Muscle layer of duodenum (tissue), 2 donors: Measurements from ENCODE around the gene FGD2.

Source experiments
- H3K27ac ChIP-seq: one replicate; pipeline ENCODE4 v1.7.0; 2013; ENCODE audit warnings: mild to moderate bottlenecking, low read length
- H3K27me3 ChIP-seq: one replicate; pipeline ENCODE4 v1.7.0; 2013; ENCODE audit warnings: low read depth, mild to moderate bottlenecking, control low read depth, low read length
- H3K36me3 ChIP-seq, 2 donors: one replicate each; pipeline ENCODE4 v1.7.0; 2013; ENCODE audit warnings: low read length in 2 of 2, control low read depth in 1 of 2, mild to moderate bottlenecking in 1 of 2; ENCODE audit not compliant: insufficient read depth in 2 of 2, control insufficient read depth in 1 of 2
- H3K4me1 ChIP-seq, 2 donors: one replicate each; pipeline ENCODE4 v1.7.0; 2013; ENCODE audit warnings: low read length in 2 of 2, mild to moderate bottlenecking in 2 of 2, control low read depth in 1 of 2, moderate library complexity in 1 of 2; ENCODE audit not compliant: insufficient read depth in 2 of 2, control insufficient read depth in 1 of 2
- H3K4me3 ChIP-seq, 2 donors: one replicate each; pipeline ENCODE4 v1.7.0; 2013; ENCODE audit warnings: low read length in 2 of 2, low read depth in 1 of 2, mild to moderate bottlenecking in 1 of 2
- H3K9me3 ChIP-seq, 2 donors: one replicate each; pipeline ENCODE4 v1.7.0; 2013; ENCODE audit warnings: low read length in 2 of 2, control low read depth in 1 of 2, mild to moderate bottlenecking in 1 of 2; ENCODE audit not compliant: control insufficient read depth in 1 of 2
- donor health status: healthy.

Gene FGD2

GRCh38 chr6:37005061-37005810, at the start of gene FGD2:
Gene FGD2 (plus strand): TSS chr6:37005655. CDS start chr6:37005818, 163 bp downstream.
- no peaks in the 10 kb centered on the region for H3K4me1 ChIP-seq
- H3K36me3 ChIP-seq: no peaks in the 10 kb centered on the region
- peak within 1 kb of the TSS; percentile 52 for H3K27ac ChIP-seq
- H3K27me3 ChIP-seq: no peaks in the 10 kb centered on the region
- no peaks in the 10 kb centered on the region for H3K9me3 ChIP-seq
- peak within 1 kb of the TSS; percentile 33 to 49 for H3K4me3 ChIP-seq

GRCh38 chr6:36955671-36956445, 49.6 kb upstream of the FGD2 start:
- peaks cover 0 to under 1% of the 10 kb centered on the region in 2 donors for H3K4me1 ChIP-seq
- H3K27me3 ChIP-seq: no peaks in the 10 kb centered on the region
- no peaks in the 10 kb centered on the region for H3K9me3 ChIP-seq
- no peak overlapping the region for H3K27ac ChIP-seq
- no peaks in the 10 kb centered on the region for H3K36me3 ChIP-seq
- peak overlapping the region in 1 of 2 donors; percentile 9 for H3K4me3 ChIP-seq

- Histone ChIP-seq H3K4me3 (no peak overlapping the region), H3K9me3 (no peaks in the 10 kb centered on the region), H3K27me3 (no peaks in the 10 kb centered on the region), H3K36me3 (no peaks in the 10 kb centered on the region), H3K27ac (no peak overlapping the region), H3K4me1 (peaks cover 0 to 3% of the 10 kb centered on the region in 2 donors)
These were observed 49.0 kb upstream of the FGD2 start for GRCh38 chr6:36956446-36956820.

GRCh38 chr6:36957773-36958271, 47.6 kb upstream of the FGD2 start:
- Histone ChIP-seq H3K4me1 (peaks cover 0 to 3% of the 10 kb centered on the region in 2 donors), H3K27me3 (no peaks in the 10 kb centered on the region), H3K27ac (no peak overlapping the region), H3K9me3 (no peaks in the 10 kb centered on the region), H3K36me3 (no peaks in the 10 kb centered on the region), H3K4me3 (no peak overlapping the region)

- Histone ChIP-seq H3K9me3 (no peaks in the 10 kb centered on the region), H3K27ac (no peak overlapping the region), H3K4me3 (no peak overlapping the region), H3K36me3 (no peaks in the 10 kb centered on the region), H3K4me1 (peaks cover 0 to 9% of the 10 kb centered on the region in 2 donors), H3K27me3 (no peaks in the 10 kb centered on the region)
These were observed 46.5 kb upstream of the FGD2 start for GRCh38 chr6:36958775-36959554.

GRCh38 chr6:36959555-36960250, 45.8 kb upstream of the FGD2 start:
- Histone ChIP-seq H3K27ac (no peak overlapping the region), H3K27me3 (no peaks in the 10 kb centered on the region), H3K36me3 (no peaks in the 10 kb centered on the region), H3K9me3 (no peaks in the 10 kb centered on the region), H3K4me3 (no peak overlapping the region), H3K4me1 (peaks cover 0 to 14% of the 10 kb centered on the region in 2 donors)

GRCh38 chr6:36961441-36962435, 43.7 kb upstream of the FGD2 start:
- H3K27me3 ChIP-seq: no peaks in the 10 kb centered on the region
- H3K4me1 ChIP-seq: peaks cover 0 to 14% of the 10 kb centered on the region in 2 donors
- H3K9me3 ChIP-seq: no peaks in the 10 kb centered on the region
- peaks cover 0 to 7% of the 10 kb centered on the region in 2 donors for H3K36me3 ChIP-seq
- H3K4me3 ChIP-seq: no peak overlapping the region
- H3K27ac ChIP-seq: no peak overlapping the region

GRCh38 chr6:36962874-36963273, 42.6 kb upstream of the FGD2 start:
- Histone ChIP-seq H3K27me3 (no peaks in the 10 kb centered on the region), H3K4me1 (peaks cover 0 to 14% of the 10 kb centered on the region in 2 donors), H3K9me3 (no peaks in the 10 kb centered on the region), H3K36me3 (peaks cover 7 to 18% of the 10 kb centered on the region in 2 donors), H3K27ac (no peak overlapping the region), H3K4me3 (no peak overlapping the region)

GRCh38 chr6:36963451-36964290, 41.8 kb upstream of the FGD2 start:
- H3K4me3 ChIP-seq: no peak overlapping the region
- peaks cover 11 to 26% of the 10 kb centered on the region in 2 donors for H3K36me3 ChIP-seq
- H3K9me3 ChIP-seq: no peaks in the 10 kb centered on the region
- no peaks in the 10 kb centered on the region for H3K27me3 ChIP-seq
- no peak overlapping the region for H3K27ac ChIP-seq
- H3K4me1 ChIP-seq: peaks cover 0 to 14% of the 10 kb centered on the region in 2 donors
